ENCODE data around the gene EIF3K.

EIF3K gene

DNA sequence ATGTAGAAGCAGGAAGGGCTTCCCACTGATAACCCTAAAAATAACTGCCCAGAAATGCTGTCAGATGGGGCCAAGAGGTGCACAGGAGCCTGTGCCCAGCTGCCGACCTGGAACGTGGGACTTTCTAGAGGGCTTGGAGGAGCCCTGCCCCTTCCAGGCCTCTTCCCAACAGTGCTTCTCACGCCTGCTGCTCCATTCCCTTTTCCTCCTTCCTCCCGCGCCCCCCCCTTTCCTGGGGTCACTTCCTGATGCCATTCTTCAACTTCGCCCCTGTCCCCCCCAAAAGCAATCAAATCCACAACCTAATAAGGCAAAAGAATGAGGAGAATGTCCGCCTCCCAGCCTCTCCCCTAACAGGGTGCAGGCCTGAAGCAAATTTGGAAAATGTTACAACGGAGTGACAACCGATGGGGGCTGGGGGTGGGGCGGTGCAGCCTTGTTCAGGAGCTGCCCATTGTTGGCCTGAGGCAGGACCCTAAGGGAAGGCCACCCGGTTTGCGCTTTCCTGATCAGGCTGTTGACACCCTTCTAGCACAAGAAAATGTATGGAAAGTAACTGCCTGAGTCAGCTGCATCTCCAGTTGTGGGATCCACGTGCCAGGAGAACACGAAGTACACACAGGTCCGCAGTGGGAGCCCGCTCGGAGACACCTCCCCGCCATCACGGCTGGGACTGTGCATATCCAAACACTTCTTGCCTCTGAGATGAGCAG is 47.1 kb downstream of the EIF3K start:
- no peak for DNase-seq (ENCODE audit: low read depth)

DNA sequence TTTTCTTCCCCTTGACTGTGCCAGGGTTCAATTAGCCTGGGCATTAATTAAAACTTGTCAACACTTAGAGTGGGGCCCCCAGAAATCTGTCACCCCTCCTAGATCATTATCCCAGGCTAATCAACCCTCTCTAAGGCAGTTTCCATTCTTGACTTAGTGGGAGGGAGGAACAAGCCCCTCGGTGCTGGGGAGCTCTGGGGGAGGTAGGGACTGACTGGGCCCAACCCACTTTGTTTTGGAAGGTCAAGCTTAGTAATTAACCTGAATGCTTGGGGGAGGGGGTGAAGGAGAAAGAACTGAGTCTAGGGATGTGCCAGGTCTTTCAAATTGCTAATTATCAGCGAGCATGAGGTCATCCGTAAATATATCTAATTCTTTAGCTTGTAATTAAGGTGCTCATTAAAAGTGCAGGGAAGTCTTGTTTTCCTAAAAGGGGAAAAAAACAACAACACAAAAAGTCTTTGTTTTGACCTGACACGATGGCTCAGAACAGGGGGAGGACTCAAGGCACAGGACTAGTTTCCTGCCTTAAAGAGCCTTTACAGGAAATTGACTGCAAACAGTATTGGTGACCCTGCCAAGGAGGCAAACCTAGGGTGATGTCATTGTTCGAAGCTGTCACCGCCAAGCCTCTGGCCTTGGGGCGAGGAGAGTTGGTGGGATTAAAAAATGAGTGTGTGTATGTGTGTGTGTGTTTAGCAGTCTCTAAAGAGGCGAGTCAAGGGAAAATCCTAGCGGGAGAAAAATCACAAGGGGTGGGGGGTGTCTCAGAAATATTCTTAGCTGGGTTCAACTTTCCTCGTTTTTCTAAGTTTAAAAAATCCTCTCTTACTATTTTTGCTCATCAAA is 47.9 kb downstream of the EIF3K start:
- DNase-seq (ENCODE audit: low read depth), result no peak

DNA sequence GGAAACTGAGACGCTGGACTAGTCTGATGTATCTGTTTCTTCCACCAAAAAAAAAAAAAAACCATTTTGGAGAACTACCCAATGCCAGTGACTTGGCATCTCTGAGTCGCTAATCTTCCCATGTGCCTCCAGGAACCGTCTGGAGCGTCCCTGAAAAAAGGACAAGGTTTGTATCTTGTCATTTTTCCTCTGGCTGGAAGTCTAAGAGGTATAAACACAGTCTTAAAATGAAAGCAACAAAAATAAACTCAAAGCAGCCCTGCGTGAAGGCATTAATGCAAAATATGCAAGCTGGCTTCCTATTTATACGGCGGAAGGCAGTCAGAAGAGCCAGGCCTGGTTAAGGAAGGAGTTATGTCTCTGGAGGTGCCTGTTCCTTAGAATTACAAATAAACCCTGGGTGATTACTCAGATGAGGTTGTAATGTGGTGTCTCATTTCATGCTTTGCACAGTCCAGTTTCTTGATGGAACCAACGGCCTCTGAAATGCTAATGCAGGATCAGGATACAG is 48.7 kb downstream of the EIF3K start:
- DNase-seq (ENCODE audit: low read depth), result no peak

GRCh38 chr19:38669552-38669951 is 50.6 kb downstream of the EIF3K start:
- DNase-seq (ENCODE audit: low read depth), result no peak

- no peak for DNase-seq (ENCODE audit: low read depth)
Observed at GRCh38 chr19:38670921-38671398, 52.0 kb downstream of the EIF3K start.

- DNase-seq (ENCODE audit: low read depth), result no peak
Observed at GRCh38 chr19:38671654-38672053, 52.7 kb downstream of the EIF3K start.

GRCh38 chr19:38673030-38673429 is 54.0 kb downstream of the EIF3K start:
- no peak for DNase-seq (ENCODE audit: low read depth)

GRCh38 chr19:38674388-38675171 is 55.6 kb downstream of the EIF3K start:
- DNase-seq (ENCODE audit: low read depth), result no peak

DNA sequence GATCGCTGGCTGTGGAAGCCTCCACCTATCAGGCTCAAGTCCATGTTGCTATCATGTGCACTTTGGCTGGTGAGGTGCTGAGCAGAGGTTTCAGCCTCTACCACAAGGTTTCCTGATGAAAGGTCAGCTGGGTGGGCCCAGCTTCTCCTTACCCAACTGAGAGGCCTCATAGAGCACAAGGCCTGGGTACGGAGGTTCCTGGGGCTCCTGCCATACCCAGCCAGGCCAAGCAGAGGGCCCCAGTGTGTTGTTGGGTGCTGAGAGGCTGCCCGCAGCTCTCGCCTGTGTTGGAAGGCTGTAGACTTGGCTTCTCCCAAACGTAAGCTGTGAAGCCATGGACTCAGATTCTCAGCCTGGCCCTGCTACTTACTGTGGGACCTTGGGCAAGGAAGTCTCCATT is 56.6 kb downstream of the EIF3K start:
- DNase-seq (ENCODE audit: low read depth), result no peak

GRCh38 chr19:38676023-38676877 is 57.3 kb downstream of the EIF3K start:
- no peak for DNase-seq (ENCODE audit: low read depth)

DNA sequence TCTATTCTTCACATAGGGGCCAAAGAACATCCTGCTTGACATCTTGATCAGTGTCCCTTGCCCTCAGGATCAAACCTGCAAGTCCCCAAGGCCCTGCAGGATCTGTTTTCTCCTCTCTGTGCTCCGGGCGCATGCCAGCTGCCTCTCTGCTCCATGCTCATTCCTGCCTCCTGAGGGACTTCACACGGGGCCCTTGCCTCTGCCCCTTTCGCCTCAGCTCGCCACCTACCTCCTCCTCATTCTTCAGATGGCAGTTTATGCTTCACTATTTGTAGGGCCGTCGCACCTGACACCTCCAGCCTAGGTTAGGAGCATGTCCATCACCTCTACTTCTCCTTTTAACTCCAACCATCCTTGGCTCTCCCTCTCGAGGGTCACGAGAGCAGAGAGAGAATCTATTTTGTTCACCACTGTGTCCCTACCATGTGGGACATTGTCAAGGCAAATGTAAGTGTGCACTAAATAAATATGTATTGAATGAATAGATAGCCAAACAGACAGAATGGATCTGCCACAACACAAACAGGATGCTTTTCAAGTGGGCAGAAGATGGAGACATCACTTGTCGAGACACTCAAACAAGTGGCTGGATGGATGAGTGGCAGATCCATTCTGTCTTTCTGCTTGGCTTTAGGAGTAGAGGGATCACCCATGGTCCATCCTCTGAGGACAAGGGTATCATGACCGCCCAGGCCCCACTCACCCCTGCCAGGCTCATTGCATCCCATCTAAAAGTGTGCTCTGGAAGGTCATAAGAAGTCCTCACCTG is 58.1 kb downstream of the EIF3K start:
- no peak for DNase-seq (ENCODE audit: low read depth)

- no peak for DNase-seq (ENCODE audit: low read depth)
Observed at GRCh38 chr19:38678217-38678890, 59.4 kb downstream of the EIF3K start.

- DNase-seq (ENCODE audit: low read depth), result no peak
Observed at GRCh38 chr19:38678891-38679494, 60.0 kb downstream of the EIF3K start.

DNA sequence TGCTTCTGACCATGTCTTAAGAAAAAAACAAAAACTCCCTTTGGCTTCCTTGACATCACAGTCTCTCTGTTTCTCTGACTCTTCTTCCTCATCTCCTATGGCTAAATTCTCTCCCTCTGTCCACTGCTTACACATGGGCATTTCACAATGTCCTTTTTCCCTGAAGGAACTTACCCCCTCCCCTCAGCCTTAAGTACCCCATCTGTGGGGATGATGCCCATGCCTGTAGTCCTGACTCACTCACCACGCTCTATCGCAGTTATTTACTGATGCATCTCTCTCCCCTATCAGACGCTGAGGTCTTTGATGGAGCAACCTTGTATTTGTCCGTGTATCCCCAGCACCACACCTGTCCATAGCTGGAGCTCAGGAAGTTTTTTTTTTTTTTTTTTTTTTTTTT is 60.9 kb downstream of the EIF3K start:
- DNase-seq (ENCODE audit: low read depth), result no peak

GRCh38 chr19:38682195-38682867 is 63.3 kb downstream of the EIF3K start:
- DNase-seq (ENCODE audit: low read depth), result no peak

DNA sequence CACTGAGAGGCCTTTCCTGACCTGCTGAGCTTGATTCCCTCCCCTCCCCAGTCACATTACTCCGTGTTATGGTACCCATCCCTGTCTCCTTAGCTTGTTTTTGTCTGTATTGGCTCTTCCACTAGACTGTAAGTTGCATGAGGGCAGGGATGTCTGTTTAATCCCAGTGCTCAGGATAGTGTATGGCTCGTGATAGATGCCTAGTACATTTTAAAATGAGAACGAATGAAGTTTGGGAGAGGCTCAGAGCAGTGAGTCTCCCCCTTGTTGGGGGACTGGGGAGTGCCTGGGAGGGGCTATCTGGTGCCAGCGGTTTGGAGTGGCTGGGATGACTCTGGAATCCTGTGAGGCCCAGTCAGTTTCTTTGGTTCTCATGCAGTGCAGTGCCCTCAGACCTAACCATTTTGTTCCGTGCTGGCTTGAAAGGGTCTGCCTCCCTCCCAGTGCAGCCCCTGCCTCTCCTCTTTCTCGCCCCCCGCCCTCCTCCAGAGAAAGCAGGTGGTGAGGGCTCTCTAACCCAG is 63.9 kb downstream of the EIF3K start:
- DNase-seq (ENCODE audit: low read depth), result no peak

DNA sequence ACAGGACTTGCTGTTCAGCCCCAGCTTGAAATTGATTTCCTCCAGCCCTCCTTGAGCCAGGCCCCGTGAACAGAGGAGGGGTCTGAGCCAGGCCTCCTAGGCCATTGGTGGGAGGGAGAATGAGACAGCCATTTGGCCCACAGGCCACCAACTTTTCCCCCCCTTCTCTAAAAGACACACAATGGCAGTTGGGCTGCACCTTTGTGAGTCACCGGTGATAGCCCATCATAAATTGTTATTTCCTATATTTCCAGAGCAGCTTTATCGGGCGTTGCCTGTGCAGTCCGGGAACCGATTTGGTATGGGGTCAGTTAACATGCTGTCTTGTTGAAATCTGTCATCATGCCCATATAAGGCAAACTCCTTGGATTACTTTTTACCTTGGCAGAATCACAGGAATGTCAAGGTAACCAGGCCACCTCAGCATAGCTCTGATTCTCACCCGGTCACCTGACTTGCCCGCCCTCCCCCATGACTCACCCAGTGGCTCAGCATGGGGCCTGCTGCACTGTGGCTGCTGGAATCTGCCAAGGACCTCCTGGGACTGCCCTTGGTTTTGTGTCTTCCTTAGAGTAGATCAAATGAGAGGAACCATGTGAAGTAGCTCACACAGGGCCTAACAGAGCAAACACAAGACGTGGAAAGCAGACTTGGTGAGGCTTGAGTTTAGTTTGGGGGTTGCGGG is 64.5 kb downstream of the EIF3K start:
- no peak for DNase-seq (ENCODE audit: low read depth)
